ENCODE measurements around the gene EIF4EBP2. TPM values are rescaled to one million over a fixed set of nuclear protein-coding genes. Genes with fewer than 3 reads are reported as not detected.

The EIF4EBP2 gene
- 35.3 and 78.0 TPM in 2 replicates for total RNA-seq (2014; rRNA removed; shearing (Covaris generic); ENCODE audit: low replicate concordance)

- H3K79me2 ChIP-seq (ENCODE audit: low read length) = peaks cover 40% of the 10 kb centered on the region
Observed at GRCh38 chr10:70404036-70404786, at the start of gene EIF4EBP2. Gene EIF4EBP2 (plus strand): TSS chr10:70404145. CDS start chr10:70404402, 257 bp downstream.

GRCh38 chr10:70354556-70354955 lies 49.4 kb upstream of the EIF4EBP2 start:
- peaks cover 73% of the 10 kb centered on the region for H3K4me1 ChIP-seq (ENCODE audit: low read length)
- no peaks in the 10 kb centered on the region for H3K9me2 ChIP-seq (replicated peaks; ENCODE audit: insufficient read depth, low read length)
- H3K9me3 ChIP-seq (ENCODE audit: low read length) = no peaks in the 10 kb centered on the region
- H3K9ac ChIP-seq (ENCODE audit: low read length) = peak overlapping the region; percentile 60
- DNase-seq = no peak
- no peak overlapping the region for H2AFZ ChIP-seq (ENCODE audit: low read length)
- H3K27ac ChIP-seq (ENCODE audit: low read length) = peak overlapping the region; percentile 76
- H3K79me2 ChIP-seq (ENCODE audit: low read length) = peaks cover 57% of the 10 kb centered on the region
- peak overlapping the region; percentile 75 for H3K4me2 ChIP-seq (ENCODE audit: low read depth, low read length, poor library complexity, severe bottlenecking)
- no peaks in the 10 kb centered on the region for H3K27me3 ChIP-seq (ENCODE audit: low read length)
- no peak overlapping the region for H3K4me3 ChIP-seq (ENCODE audit: low read length)
- no peaks in the 10 kb centered on the region for H4K20me1 ChIP-seq (ENCODE audit: insufficient read depth, low read depth, low read length)
- no peaks in the 10 kb centered on the region for H3K36me3 ChIP-seq (ENCODE audit: insufficient read depth, low read length)

More at GRCh38 chr10:70404036-70404786, at the start of gene EIF4EBP2:
- H3K9ac ChIP-seq (ENCODE audit: low read length) = peak within 1 kb of the TSS; percentile 90
- no peaks in the 10 kb centered on the region for H3K9me2 ChIP-seq (replicated peaks; ENCODE audit: insufficient read depth, low read length)
- H4K20me1 ChIP-seq (ENCODE audit: insufficient read depth, low read depth, low read length) = peaks cover 28% of the 10 kb centered on the region
- H3K9me3 ChIP-seq (ENCODE audit: low read length) = no peaks in the 10 kb centered on the region
- peak; percentile 98 for DNase-seq
- H3K4me2 ChIP-seq (ENCODE audit: low read depth, low read length, poor library complexity, severe bottlenecking) = peak within 1 kb of the TSS; percentile 94
- peak within 1 kb of the TSS; percentile 87 for H3K4me3 ChIP-seq (ENCODE audit: low read length)
- H2AFZ ChIP-seq (ENCODE audit: low read length) = peak within 1 kb of the TSS; percentile 79; the same call in 1 of the 2 replicates
- no peaks in the 10 kb centered on the region for H3K36me3 ChIP-seq (ENCODE audit: insufficient read depth, low read length)
- peaks cover 25% of the 10 kb centered on the region for H3K4me1 ChIP-seq (ENCODE audit: low read length)
- H3K27ac ChIP-seq (ENCODE audit: low read length) = peak within 1 kb of the TSS; percentile 18
- no peaks in the 10 kb centered on the region for H3K27me3 ChIP-seq (ENCODE audit: low read length)

DNA sequence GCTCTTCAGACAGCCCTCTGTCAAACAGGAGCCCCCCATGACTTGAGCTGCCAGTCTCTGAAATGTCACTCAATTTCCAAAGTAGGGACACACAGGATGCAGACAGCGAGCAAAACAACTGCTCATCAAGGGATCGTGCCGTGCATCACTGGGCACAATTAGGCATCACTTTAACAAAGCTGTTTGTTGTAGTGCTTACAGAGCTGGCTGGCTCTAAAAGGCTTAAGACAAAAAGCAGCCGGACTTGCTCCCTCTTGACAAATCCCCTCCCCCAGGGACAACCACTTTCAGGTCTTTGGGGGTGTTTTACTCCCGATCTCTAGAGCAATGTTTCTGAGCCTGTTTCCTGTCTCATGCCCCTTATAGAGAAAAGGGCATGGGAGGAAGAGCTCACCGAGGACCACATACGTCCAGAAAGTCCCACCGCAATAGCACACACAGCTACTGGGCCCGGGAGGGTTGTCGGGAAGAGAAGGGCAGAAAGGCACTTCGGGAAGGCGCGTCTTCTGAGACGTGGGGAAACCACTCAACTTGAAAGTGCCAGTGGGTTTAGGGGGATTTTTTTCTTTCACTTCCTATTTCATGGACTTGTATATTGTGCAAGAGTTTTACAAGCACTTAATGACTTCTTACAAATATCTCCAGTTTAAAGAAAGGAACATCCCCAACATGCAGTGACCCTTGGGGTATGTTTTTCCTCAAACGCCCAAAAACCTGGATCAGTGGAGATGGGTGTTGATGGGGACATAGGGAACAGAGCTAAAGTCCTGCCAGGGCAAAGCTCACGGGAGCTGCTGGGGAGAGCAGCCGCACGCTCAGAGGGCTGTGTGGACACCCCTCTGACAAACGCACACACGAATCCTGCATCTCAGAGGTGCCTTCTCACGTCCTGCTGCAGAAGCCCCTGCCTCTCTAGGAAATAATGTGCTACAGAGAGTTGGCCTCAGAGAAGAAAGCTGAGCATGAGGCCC lies 48.6 kb upstream of the EIF4EBP2 start:
- Histone ChIP-seq H3K9ac (ENCODE audit: low read length) (peak overlapping the region; percentile 60), H3K36me3 (ENCODE audit: insufficient read depth, low read length) (no peaks in the 10 kb centered on the region), H3K9me2 (replicated peaks; ENCODE audit: insufficient read depth, low read length) (no peaks in the 10 kb centered on the region), H3K79me2 (ENCODE audit: low read length) (peaks cover 50% of the 10 kb centered on the region), H3K27me3 (ENCODE audit: low read length) (no peaks in the 10 kb centered on the region), H3K4me3 (ENCODE audit: low read length) (peak overlapping the region; percentile 46), H2AFZ (ENCODE audit: low read length) (no peak overlapping the region), H3K4me2 (ENCODE audit: low read depth, low read length, poor library complexity, severe bottlenecking) (peak overlapping the region; percentile 75), H4K20me1 (ENCODE audit: insufficient read depth, low read depth, low read length) (no peaks in the 10 kb centered on the region), H3K4me1 (ENCODE audit: low read length) (peaks cover 65% of the 10 kb centered on the region), H3K9me3 (ENCODE audit: low read length) (no peaks in the 10 kb centered on the region), H3K27ac (ENCODE audit: low read length) (peak overlapping the region; percentile 76)
- DNase-seq = peak; percentile 76

GRCh38 chr10:70357565-70357964 lies 46.4 kb upstream of the EIF4EBP2 start:
- DNase-seq = no peak
- Histone ChIP-seq H3K9me2 (replicated peaks; ENCODE audit: insufficient read depth, low read length) (no peaks in the 10 kb centered on the region), H3K4me3 (ENCODE audit: low read length) (no peak overlapping the region), H3K9me3 (ENCODE audit: low read length) (no peaks in the 10 kb centered on the region), H2AFZ (ENCODE audit: low read length) (no peak overlapping the region), H3K36me3 (ENCODE audit: insufficient read depth, low read length) (no peaks in the 10 kb centered on the region), H3K9ac (ENCODE audit: low read length) (no peak overlapping the region), H3K27me3 (ENCODE audit: low read length) (no peaks in the 10 kb centered on the region), H3K4me1 (ENCODE audit: low read length) (peaks cover 52% of the 10 kb centered on the region), H3K79me2 (ENCODE audit: low read length) (peaks cover 57% of the 10 kb centered on the region), H3K4me2 (ENCODE audit: low read depth, low read length, poor library complexity, severe bottlenecking) (peak overlapping the region; percentile 15), H4K20me1 (ENCODE audit: insufficient read depth, low read depth, low read length) (no peaks in the 10 kb centered on the region), H3K27ac (ENCODE audit: low read length) (peak overlapping the region; percentile 54)

DNA sequence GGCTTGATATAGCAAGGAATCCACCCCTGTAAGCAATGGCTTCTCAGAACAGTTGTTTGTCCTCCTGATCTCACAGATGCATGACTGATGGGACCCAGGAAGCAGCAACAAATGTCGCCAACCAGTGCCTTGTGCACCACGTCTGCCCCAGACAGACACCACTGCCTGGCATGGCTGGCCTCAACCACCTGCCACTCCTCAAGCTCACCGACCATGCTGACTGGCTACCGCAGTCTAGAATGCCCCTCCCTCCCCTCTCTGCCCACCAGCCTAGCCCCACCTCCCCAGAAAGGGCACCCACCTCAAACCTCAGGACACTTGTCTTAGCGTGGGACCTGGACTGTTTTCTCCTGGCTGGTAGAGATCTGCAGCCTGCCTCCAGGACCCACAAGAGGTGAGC lies 45.5 kb upstream of the EIF4EBP2 start:
- H3K9me3 ChIP-seq (ENCODE audit: low read length) = no peaks in the 10 kb centered on the region
- H3K4me1 ChIP-seq (ENCODE audit: low read length) = peaks cover 49% of the 10 kb centered on the region
- H3K27me3 ChIP-seq (ENCODE audit: low read length) = no peaks in the 10 kb centered on the region
- no peak overlapping the region for H3K4me2 ChIP-seq (ENCODE audit: low read depth, low read length, poor library complexity, severe bottlenecking)
- H2AFZ ChIP-seq (ENCODE audit: low read length) = no peak overlapping the region
- H3K9me2 ChIP-seq (replicated peaks; ENCODE audit: insufficient read depth, low read length) = no peaks in the 10 kb centered on the region
- H3K36me3 ChIP-seq (ENCODE audit: insufficient read depth, low read length) = no peaks in the 10 kb centered on the region
- H3K79me2 ChIP-seq (ENCODE audit: low read length) = peaks cover 59% of the 10 kb centered on the region
- H3K9ac ChIP-seq (ENCODE audit: low read length) = no peak overlapping the region; the same call in 1 of the 2 replicates
- no peak overlapping the region for H3K27ac ChIP-seq (ENCODE audit: low read length)
- no peaks in the 10 kb centered on the region for H4K20me1 ChIP-seq (ENCODE audit: insufficient read depth, low read depth, low read length)
- no peak for DNase-seq
- H3K4me3 ChIP-seq (ENCODE audit: low read length) = no peak overlapping the region

DNA sequence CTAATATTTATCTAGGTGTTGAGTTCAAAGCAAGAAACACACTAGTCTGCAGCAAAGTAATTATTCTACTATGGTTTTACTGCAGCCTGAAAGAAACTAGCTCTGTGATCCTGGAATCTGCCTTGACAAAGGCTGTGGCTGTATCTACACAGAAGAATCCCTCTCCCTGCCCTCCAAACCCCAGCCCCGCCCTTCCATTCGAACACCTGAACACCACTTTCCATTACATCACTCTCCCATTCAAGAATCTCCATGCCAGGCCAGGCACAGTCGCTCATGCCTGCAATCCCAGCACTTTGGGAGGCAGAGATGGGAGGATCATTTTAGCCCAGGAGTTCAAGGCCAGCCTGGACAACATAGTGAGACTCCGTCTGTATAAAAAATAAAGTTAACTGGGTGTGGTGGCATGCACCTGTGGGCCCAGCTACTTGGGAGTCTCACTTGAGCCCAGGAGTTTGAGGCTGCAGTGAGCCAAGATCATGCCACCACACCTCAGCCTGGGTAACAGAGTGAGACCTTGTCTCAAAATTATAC lies 44.9 kb upstream of the EIF4EBP2 start:
- peaks cover 59% of the 10 kb centered on the region for H3K79me2 ChIP-seq (ENCODE audit: low read length)

GRCh38 chr10:70360215-70360614 lies 43.7 kb upstream of the EIF4EBP2 start:
- Histone ChIP-seq H4K20me1 (ENCODE audit: insufficient read depth, low read depth, low read length) (no peaks in the 10 kb centered on the region), H3K4me3 (ENCODE audit: low read length) (no peak overlapping the region), H3K36me3 (ENCODE audit: insufficient read depth, low read length) (no peaks in the 10 kb centered on the region)

More for the DNA sequence above, 44.9 kb upstream of the EIF4EBP2 start:
- H4K20me1 ChIP-seq (ENCODE audit: insufficient read depth, low read depth, low read length) = no peaks in the 10 kb centered on the region
- H3K36me3 ChIP-seq (ENCODE audit: insufficient read depth, low read length) = no peaks in the 10 kb centered on the region
- H3K9me2 ChIP-seq (replicated peaks; ENCODE audit: insufficient read depth, low read length) = no peaks in the 10 kb centered on the region
- H3K4me3 ChIP-seq (ENCODE audit: low read length) = no peak overlapping the region
- H3K9ac ChIP-seq (ENCODE audit: low read length) = no peak overlapping the region
- no peak for DNase-seq
- H3K27me3 ChIP-seq (ENCODE audit: low read length) = no peaks in the 10 kb centered on the region
- no peak overlapping the region for H3K4me2 ChIP-seq (ENCODE audit: low read depth, low read length, poor library complexity, severe bottlenecking)
- H2AFZ ChIP-seq (ENCODE audit: low read length) = no peak overlapping the region
- no peaks in the 10 kb centered on the region for H3K9me3 ChIP-seq (ENCODE audit: low read length)
- no peak overlapping the region for H3K27ac ChIP-seq (ENCODE audit: low read length)
- H3K4me1 ChIP-seq (ENCODE audit: low read length) = peaks cover 49% of the 10 kb centered on the region

More at GRCh38 chr10:70360215-70360614, 43.7 kb upstream of the EIF4EBP2 start:
- H3K4me2 ChIP-seq (ENCODE audit: low read depth, low read length, poor library complexity, severe bottlenecking) = no peak overlapping the region
- H2AFZ ChIP-seq (ENCODE audit: low read length) = no peak overlapping the region
- H3K9ac ChIP-seq (ENCODE audit: low read length) = no peak overlapping the region
- H3K79me2 ChIP-seq (ENCODE audit: low read length) = peaks cover 52% of the 10 kb centered on the region
- peaks cover 45% of the 10 kb centered on the region for H3K4me1 ChIP-seq (ENCODE audit: low read length)
- no peak for DNase-seq
- H3K27me3 ChIP-seq (ENCODE audit: low read length) = no peaks in the 10 kb centered on the region
- H3K9me2 ChIP-seq (replicated peaks; ENCODE audit: insufficient read depth, low read length) = no peaks in the 10 kb centered on the region
- H3K9me3 ChIP-seq (ENCODE audit: low read length) = no peaks in the 10 kb centered on the region
- H3K27ac ChIP-seq (ENCODE audit: low read length) = no peak overlapping the region
